HG03565 (cell line): ENCODE data around the gene KRR1.
A peak's percentile ranks its signal among the peaks of the same experiment; 100 is the strongest.

ENCODE experiments used
- ATAC-seq: cut with Tn5 transposase; IDR thresholded peaks from one replicate; pipeline ENCODE4 v1.9.1; 2021; ENCODE audit warnings: mild to moderate bottlenecking, moderate library complexity; ENCODE audit not compliant: unreplicated experiment

Gene KRR1

GRCh38 chr12:75511116-75512048, at the start of gene KRR1:
Gene KRR1 (minus strand): TSS chr12:75511609. CDS start chr12:75511597, 12 bp downstream.
- ATAC-seq: peak; percentile 96

GRCh38 chr12:75560167-75560566, 48.8 kb upstream of the KRR1 start:
- ATAC-seq: peak; percentile 53

GRCh38 chr12:75558287-75558686, 46.9 kb upstream of the KRR1 start:
- no peak for ATAC-seq

- no peak for ATAC-seq
These were observed 45.0 kb upstream of the KRR1 start for GRCh38 chr12:75556311-75556899.

- no peak for ATAC-seq
These were observed 43.1 kb upstream of the KRR1 start for GRCh38 chr12:75554556-75554880.

- ATAC-seq: no peak
These were observed 42.6 kb upstream of the KRR1 start for GRCh38 chr12:75553836-75554555.

- ATAC-seq: no peak
These were observed 42.0 kb upstream of the KRR1 start for GRCh38 chr12:75553398-75553797.

- no peak for ATAC-seq
These were observed 40.1 kb upstream of the KRR1 start for GRCh38 chr12:75551477-75551876.

- no peak for ATAC-seq
These were observed 39.2 kb upstream of the KRR1 start for GRCh38 chr12:75550401-75551240.

GRCh38 chr12:75549989-75550388, 38.6 kb upstream of the KRR1 start:
- ATAC-seq: no peak

GRCh38 chr12:75548879-75549278, 37.5 kb upstream of the KRR1 start:
- ATAC-seq: no peak

- no peak for ATAC-seq
These were observed 34.2 kb upstream of the KRR1 start for GRCh38 chr12:75545636-75546035.

- ATAC-seq: no peak
These were observed 32.1 kb upstream of the KRR1 start for GRCh38 chr12:75543529-75543928.

GRCh38 chr12:75542942-75543341, 31.5 kb upstream of the KRR1 start:
- ATAC-seq: no peak

- ATAC-seq: no peak
These were observed 28.5 kb upstream of the KRR1 start for GRCh38 chr12:75539889-75540288.

GRCh38 chr12:75533239-75533638, 21.8 kb upstream of the KRR1 start:
- no peak for ATAC-seq

GRCh38 chr12:75529826-75530225, 18.4 kb upstream of the KRR1 start:
- ATAC-seq: no peak

- ATAC-seq: no peak
These were observed 17.9 kb upstream of the KRR1 start for GRCh38 chr12:75529316-75529715.

GRCh38 chr12:75528692-75529091, 17.3 kb upstream of the KRR1 start:
- ATAC-seq: no peak

- ATAC-seq: no peak
These were observed 16.9 kb upstream of the KRR1 start for GRCh38 chr12:75528272-75528671.
